ENCODE results near the gene TXNL4A.

TXNL4A gene

DNA sequence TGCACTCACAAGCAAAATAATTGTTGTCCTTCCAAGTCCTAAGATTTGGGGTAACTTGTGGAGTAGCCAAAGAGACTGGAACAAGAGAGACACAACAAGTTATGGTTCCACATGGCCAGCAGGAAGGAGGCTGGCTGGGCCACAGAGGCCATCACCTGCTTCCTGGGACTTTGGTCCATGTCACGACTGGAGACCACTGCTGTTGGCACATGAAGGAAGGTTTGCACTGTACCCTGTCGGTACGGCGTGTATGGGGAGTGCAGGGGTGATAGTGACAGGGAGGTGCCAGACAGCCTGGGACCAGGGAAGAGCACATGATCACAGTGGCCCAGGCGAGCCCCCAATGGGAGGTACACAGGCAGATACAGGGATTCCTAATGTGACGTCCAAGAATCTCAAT, 52.4 kb downstream of the TXNL4A start:
- H3K27me3 ChIP-seq (replicated peaks; ENCODE audit: control insufficient read depth, insufficient read depth, low read length), result no peaks in the 10 kb centered on the region
- TF ChIP-seq, protein P1, sequence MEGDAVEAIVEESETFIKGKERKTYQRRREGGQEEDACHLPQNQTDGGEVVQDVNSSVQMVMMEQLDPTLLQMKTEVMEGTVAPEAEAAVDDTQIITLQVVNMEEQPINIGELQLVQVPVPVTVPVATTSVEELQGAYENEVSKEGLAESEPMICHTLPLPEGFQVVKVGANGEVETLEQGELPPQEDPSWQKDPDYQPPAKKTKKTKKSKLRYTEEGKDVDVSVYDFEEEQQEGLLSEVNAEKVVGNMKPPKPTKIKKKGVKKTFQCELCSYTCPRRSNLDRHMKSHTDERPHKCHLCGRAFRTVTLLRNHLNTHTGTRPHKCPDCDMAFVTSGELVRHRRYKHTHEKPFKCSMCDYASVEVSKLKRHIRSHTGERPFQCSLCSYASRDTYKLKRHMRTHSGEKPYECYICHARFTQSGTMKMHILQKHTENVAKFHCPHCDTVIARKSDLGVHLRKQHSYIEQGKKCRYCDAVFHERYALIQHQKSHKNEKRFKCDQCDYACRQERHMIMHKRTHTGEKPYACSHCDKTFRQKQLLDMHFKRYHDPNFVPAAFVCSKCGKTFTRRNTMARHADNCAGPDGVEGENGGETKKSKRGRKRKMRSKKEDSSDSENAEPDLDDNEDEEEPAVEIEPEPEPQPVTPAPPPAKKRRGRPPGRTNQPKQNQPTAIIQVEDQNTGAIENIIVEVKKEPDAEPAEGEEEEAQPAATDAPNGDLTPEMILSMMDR (IDR thresholded peaks at IDR 0.05; ENCODE audit: insufficient read depth, low read length, poor library complexity, severe bottlenecking), result no peak
- no peak for DNase-seq (ENCODE audit: extremely low read depth, insufficient read length)
- peaks cover 11% of the 10 kb centered on the region for H3K36me3 ChIP-seq (ENCODE audit: control insufficient read depth, insufficient read depth, low read length)
- no peak overlapping the region for H3K4me3 ChIP-seq (replicated peaks; ENCODE audit: low read depth, low read length)

DNA sequence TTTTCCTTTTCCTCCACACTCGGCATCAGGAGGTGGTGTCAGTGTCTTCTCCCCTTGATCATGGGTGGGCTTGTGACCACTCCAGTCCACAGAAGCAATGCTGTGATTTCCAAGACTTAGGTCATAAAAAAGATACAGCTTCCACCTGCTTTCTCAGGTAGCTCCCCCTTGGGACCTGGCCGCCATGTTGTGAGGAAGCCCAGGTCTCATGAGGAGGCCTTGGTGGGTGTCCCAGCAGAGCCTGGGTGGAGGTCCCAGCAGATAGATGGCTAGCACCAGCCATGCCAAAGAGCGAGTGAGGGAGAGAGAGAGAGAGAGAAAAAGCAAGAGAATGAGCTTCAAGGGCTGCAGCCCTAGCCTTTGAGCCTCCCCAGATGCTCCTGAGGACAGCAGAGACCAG, 52.9 kb downstream of the TXNL4A start:
- Histone ChIP-seq H3K4me3 (replicated peaks; ENCODE audit: low read depth, low read length) (no peak overlapping the region), H3K27me3 (replicated peaks; ENCODE audit: control insufficient read depth, insufficient read depth, low read length) (no peaks in the 10 kb centered on the region), H3K36me3 (ENCODE audit: control insufficient read depth, insufficient read depth, low read length) (peaks cover 11% of the 10 kb centered on the region)
- TF ChIP-seq, protein P1 (IDR thresholded peaks at IDR 0.05; ENCODE audit: insufficient read depth, low read length, poor library complexity, severe bottlenecking), result no peak
- no peak for DNase-seq (ENCODE audit: extremely low read depth, insufficient read length)

DNA sequence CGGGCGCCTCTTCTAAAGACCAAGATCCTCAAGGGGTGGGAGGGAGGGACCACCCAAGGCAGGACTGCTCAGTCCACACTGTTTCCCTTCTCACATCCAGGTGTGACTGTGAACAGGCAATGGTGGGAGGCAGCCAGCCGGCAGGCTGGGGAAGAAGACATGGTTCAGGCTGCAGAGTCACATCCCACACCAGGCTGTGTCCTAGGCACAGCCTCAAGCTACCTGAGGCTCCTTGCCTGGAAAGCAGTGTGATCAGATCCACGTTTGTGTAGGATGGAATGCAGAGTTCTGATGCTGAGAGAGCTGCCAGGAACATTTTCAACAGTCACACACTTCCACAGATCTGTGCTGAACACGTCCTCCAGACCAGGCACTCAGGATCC, 53.3 kb downstream of the TXNL4A start:
- H3K36me3 ChIP-seq (ENCODE audit: control insufficient read depth, insufficient read depth, low read length), result peaks cover 10% of the 10 kb centered on the region
- H3K27me3 ChIP-seq (replicated peaks; ENCODE audit: control insufficient read depth, insufficient read depth, low read length), result no peaks in the 10 kb centered on the region
- no peak for DNase-seq (ENCODE audit: extremely low read depth, insufficient read length)
- no peak overlapping the region for H3K4me3 ChIP-seq (replicated peaks; ENCODE audit: low read depth, low read length)
- TF ChIP-seq, protein P1 (IDR thresholded peaks at IDR 0.05; ENCODE audit: insufficient read depth, low read length, poor library complexity, severe bottlenecking), result no peak

DNA sequence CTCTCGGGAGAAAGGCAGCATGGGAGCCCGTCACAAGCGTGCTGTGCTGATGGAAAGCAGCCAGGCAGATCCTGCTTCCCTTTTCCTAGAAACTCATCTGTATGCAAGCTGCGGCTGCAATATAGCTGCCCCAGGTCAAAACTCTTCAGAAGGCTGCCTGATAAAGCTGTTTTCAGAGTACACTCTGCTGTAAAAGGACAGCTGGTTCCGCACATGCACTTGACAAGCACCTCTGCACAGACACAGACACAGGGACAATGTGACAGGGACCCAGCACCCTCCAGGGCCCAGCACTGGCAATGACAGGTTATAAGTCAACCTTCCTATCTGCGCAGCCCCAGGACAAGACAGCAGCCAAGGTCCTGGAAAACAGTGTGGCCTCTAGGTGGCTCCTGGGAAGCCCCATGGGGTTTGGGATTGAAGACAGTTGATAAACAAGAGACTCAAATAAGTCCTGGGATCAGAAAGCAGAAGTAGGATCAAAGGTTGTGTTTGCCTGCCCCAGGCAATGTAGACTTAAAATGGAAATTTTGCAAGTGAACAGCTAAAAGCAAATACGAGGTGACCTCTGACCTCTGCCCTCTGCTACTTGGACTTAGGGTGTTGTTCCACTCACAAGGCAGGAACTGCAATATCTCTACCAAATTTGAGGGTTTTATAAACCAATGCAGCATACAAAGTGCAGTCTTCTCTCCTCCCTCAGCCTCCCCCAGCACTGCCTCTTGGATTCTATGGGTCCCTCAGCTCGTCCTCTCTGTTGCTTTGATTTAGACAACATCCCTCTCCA, 53.9 kb downstream of the TXNL4A start:
- Histone ChIP-seq H3K4me3 (replicated peaks; ENCODE audit: low read depth, low read length) (no peak overlapping the region), H3K27me3 (replicated peaks; ENCODE audit: control insufficient read depth, insufficient read depth, low read length) (no peaks in the 10 kb centered on the region), H3K36me3 (ENCODE audit: control insufficient read depth, insufficient read depth, low read length) (peaks cover 8% of the 10 kb centered on the region)
- no peak for DNase-seq (ENCODE audit: extremely low read depth, insufficient read length)
- TF ChIP-seq, protein P1 (IDR thresholded peaks at IDR 0.05; ENCODE audit: insufficient read depth, low read length, poor library complexity, severe bottlenecking), result no peak

DNA sequence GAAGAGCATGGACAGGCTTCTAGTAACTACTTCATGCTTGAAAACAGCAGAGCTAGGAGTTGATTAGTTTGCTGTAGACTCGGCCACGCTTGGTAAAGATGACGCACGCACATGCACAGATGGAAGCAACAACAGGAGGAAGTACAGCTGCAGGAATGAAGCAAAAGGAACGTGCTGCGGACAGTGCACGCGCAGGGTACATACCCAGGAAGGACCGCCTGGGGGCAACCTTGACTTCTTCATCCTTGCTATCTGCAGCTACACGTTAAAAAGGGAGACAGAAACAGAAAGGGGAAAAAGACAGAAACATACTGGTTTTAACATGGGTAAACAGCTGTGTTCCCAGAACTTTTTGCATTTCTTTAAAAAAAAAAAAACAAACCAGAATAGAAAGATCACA, 54.6 kb downstream of the TXNL4A start:
- peaks cover 13% of the 10 kb centered on the region for H3K36me3 ChIP-seq (ENCODE audit: control insufficient read depth, insufficient read depth, low read length)
- TF ChIP-seq, protein P1 (IDR thresholded peaks at IDR 0.05; ENCODE audit: insufficient read depth, low read length, poor library complexity, severe bottlenecking), result no peak
- H3K4me3 ChIP-seq (replicated peaks; ENCODE audit: low read depth, low read length), result no peak overlapping the region
- DNase-seq (ENCODE audit: extremely low read depth, insufficient read length), result no peak
- no peaks in the 10 kb centered on the region for H3K27me3 ChIP-seq (replicated peaks; ENCODE audit: control insufficient read depth, insufficient read depth, low read length)
